Fibroblast of lung (primary cell): ENCODE results near the gene USH1C. TPM values are rescaled to one million over a fixed set of nuclear protein-coding genes. Genes with fewer than 3 reads are reported as not detected.

Experiments
- DNase-seq, 2 donors: peaks; one replicate each; pipeline versions ENCODE4 v3.0.0 to v3.0.0-alpha.2; 2010; ENCODE audit warnings: low read depth in 2 of 2
- H2AFZ ChIP-seq: 2 replicates; pipeline ENCODE4 v1.5.1; 2012; ENCODE audit warnings: low read length, control low read depth, inconsistent platforms
- H3K27ac ChIP-seq: 2 replicates; pipeline ENCODE4 v1.5.1; 2011; ENCODE audit warnings: low read length, control low read depth; ENCODE audit not compliant: insufficient read depth
- H3K27me3 ChIP-seq: 2 replicates; pipeline ENCODE4 v1.5.1; 2011; ENCODE audit warnings: mild to moderate bottlenecking, low read length; ENCODE audit not compliant: control insufficient read depth, insufficient read depth
- H3K36me3 ChIP-seq: 2 replicates; pipeline ENCODE4 v1.5.1; 2011; ENCODE audit warnings: low read length; ENCODE audit not compliant: control insufficient read depth, insufficient read depth
- H3K4me1 ChIP-seq: 2 replicates; pipeline ENCODE4 v1.5.1; 2011; ENCODE audit warnings: low read length; ENCODE audit not compliant: control insufficient read depth, insufficient read depth; ENCODE audit errors: extremely low read depth
- H3K4me2 ChIP-seq: 2 replicates; pipeline ENCODE4 v1.5.1; 2011; ENCODE audit warnings: low read length, control low read depth; ENCODE audit not compliant: insufficient read depth; ENCODE audit errors: extremely low read depth
- H3K4me3 ChIP-seq, 4 experiments: fragments of 200-600 bp in 1 of 4; sonication (generic) in 1 of 4; replicated peaks in 1 of 4; 2 replicates each; pipeline ENCODE4 v1.5.1; 2011 to 2016; ENCODE audit warnings: low read length in 4 of 4, low read depth in 3 of 4, mild to moderate bottlenecking in 3 of 4, control low read depth in 2 of 4, inconsistent platforms in 1 of 4, mixed read lengths in 1 of 4; ENCODE audit not compliant: insufficient read depth in 1 of 4; ENCODE audit errors: control extremely low read depth in 1 of 4
- H3K79me2 ChIP-seq: 2 replicates; pipeline ENCODE4 v1.5.1; 2012; ENCODE audit warnings: mild to moderate bottlenecking, low read length, inconsistent platforms; ENCODE audit not compliant: control insufficient read depth, insufficient read depth
- H3K9ac ChIP-seq: 2 replicates; pipeline ENCODE4 v1.5.1; 2011; ENCODE audit warnings: mild to moderate bottlenecking, low read length, control low read depth; ENCODE audit not compliant: insufficient read depth
- H3K9me3 ChIP-seq: 2 replicates; pipeline ENCODE4 v1.5.1; 2012; ENCODE audit warnings: low read depth, low read length; ENCODE audit not compliant: control insufficient read depth, insufficient read depth
- H4K20me1 ChIP-seq: 2 replicates; pipeline ENCODE4 v1.5.1; 2011; ENCODE audit warnings: low read length; ENCODE audit not compliant: control insufficient read depth, insufficient read depth; ENCODE audit errors: extremely low read depth
- EZH2 ChIP-seq: IDR thresholded peaks from 2 replicates; pipeline ENCODE4 v1.5.1; 2012; ENCODE audit warnings: low read length, control low read depth, mild to moderate bottlenecking; ENCODE audit errors: missing control alignments
- polyA plus RNA-seq, 2 donors: library from polyadenylated mRNA; depleted of rRNA in 1 of 2; stranded (reverse) in 1 of 2; unstranded in 1 of 2; fragments of >200 nt; gene quantifications; 2 replicates each; pipeline ENCODE4 v1.2.1, GENCODE V29; 2011 to 2012; ENCODE audit warnings: missing spikeins in 1 of 2
- total RNA-seq: library from RNA; depleted of rRNA; stranded (reverse); fragments of >200 nt; gene quantifications from 2 replicates; pipeline ENCODE4 v1.2.1, GENCODE V29; 2014
- TF ChIP-seq, protein P1 (sequence below), 2 donors: IDR thresholded peaks in 1 of 2; conservative IDR thresholded peaks in 1 of 2; 1 replicate in 1 of 2; 2 replicates in 1 of 2; pipeline ENCODE4 v1.5.1; 2011 to 2012; ENCODE audit warnings: low read length in 2 of 2, control low read depth in 1 of 2, inconsistent platforms in 1 of 2, low read depth in 1 of 2, mild to moderate bottlenecking in 1 of 2

USH1C gene
- total and polyA plus RNA-seq, 2 donors (not counting 1 experiment from before 2014, with no cell fraction given) = not detected

DNA sequence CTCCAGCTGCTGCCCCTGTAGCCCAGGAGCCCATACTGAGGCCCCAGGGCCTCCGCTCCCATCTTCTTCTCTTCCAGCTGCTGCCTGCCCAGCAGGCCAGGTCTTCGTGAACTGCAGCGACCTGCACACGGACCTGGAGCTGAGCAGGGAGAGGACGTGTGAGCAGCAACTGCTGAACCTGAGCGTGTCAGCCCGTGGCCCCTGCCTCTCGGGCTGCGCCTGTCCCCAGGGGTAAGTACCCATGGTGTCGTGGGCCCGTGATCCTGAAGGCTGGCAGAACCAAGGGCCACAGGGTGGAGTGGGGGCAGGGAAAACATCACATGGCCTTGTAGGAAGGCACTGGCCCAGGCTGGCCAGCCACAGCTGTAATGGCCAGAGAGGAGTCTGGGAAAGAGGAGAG lies 34.1 kb upstream of the USH1C start:
- Histone ChIP-seq H3K9ac (no peak overlapping the region), H3K79me2 (no peaks in the 10 kb centered on the region), H4K20me1 (no peaks in the 10 kb centered on the region), H3K4me2 (no peak overlapping the region), H3K27me3 (no peaks in the 10 kb centered on the region), H3K36me3 (no peaks in the 10 kb centered on the region), H3K4me3 (no peak overlapping the region), H3K9me3 (no peaks in the 10 kb centered on the region), H3K27ac (no peak overlapping the region), H2AFZ (no peak overlapping the region), H3K4me1 (no peaks in the 10 kb centered on the region)
- no peak for DNase-seq
- TF ChIP-seq EZH2 = no peak
- TF ChIP-seq, protein P1, sequence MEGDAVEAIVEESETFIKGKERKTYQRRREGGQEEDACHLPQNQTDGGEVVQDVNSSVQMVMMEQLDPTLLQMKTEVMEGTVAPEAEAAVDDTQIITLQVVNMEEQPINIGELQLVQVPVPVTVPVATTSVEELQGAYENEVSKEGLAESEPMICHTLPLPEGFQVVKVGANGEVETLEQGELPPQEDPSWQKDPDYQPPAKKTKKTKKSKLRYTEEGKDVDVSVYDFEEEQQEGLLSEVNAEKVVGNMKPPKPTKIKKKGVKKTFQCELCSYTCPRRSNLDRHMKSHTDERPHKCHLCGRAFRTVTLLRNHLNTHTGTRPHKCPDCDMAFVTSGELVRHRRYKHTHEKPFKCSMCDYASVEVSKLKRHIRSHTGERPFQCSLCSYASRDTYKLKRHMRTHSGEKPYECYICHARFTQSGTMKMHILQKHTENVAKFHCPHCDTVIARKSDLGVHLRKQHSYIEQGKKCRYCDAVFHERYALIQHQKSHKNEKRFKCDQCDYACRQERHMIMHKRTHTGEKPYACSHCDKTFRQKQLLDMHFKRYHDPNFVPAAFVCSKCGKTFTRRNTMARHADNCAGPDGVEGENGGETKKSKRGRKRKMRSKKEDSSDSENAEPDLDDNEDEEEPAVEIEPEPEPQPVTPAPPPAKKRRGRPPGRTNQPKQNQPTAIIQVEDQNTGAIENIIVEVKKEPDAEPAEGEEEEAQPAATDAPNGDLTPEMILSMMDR (conservative IDR thresholded peaks at IDR 0.05 in 1 of 2, IDR thresholded peaks at IDR 0.05 in 1 of 2; ENCODE audit: low read depth in 1 of 2, low read length in 2 of 2) = no peak

DNA sequence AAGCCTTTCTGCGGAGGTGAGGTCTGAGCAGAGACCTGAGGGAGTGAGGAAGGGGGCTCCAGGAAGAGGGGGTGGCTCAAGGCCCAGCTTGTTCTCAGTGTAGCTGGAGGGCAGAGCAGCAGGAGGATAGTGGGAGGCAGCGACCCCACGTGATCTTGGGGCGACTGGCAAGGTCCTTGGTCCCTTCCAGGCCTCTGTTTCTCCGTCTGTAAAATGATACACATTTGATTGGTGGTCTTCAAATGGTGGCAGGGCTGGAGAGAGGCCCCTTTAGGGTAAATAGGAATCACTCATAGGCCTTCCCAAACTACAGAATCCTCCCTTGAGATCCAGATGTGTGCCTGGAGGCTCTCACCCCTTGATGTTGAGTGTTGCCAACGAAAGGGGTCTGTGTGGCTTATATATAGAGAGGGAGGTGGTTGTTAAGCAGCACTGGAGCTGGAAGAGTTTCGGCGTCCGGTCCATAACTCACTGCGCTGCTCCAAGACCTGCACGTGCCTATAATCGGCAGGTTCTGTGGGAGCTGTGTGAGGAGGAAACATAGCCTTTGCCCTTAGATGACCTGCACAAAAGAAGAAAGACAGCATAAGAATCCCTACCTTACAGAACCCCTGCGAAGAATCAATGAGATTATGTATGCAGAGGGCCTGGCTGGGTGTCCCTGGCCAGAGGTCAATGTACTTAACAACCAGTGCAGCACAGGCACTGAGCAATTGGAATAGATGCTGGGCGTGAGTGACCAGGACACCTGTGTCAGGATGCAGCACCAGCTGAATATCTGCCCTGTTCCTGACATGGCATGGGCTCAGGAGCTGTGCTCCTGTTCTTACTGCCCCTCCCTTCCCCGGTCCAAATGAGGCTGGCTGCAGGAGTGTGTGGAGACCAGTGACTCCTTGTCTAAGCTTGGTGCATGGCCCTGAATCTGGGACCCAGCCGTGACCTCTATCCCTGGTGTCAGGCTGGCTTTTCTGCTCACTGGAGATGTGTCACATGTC lies 31.5 kb upstream of the USH1C start:
- Histone ChIP-seq H3K4me1 (no peaks in the 10 kb centered on the region), H3K79me2 (no peaks in the 10 kb centered on the region), H3K4me2 (no peak overlapping the region), H3K9ac (no peak overlapping the region), H3K27ac (no peak overlapping the region), H3K27me3 (no peaks in the 10 kb centered on the region), H3K9me3 (no peaks in the 10 kb centered on the region), H2AFZ (no peak overlapping the region), H3K4me3 (no peak overlapping the region), H3K36me3 (no peaks in the 10 kb centered on the region), H4K20me1 (no peaks in the 10 kb centered on the region)
- no peak for DNase-seq
- no peak for TF ChIP-seq EZH2
- TF ChIP-seq, protein P1 (conservative IDR thresholded peaks at IDR 0.05 in 1 of 2, IDR thresholded peaks at IDR 0.05 in 1 of 2; ENCODE audit: low read depth in 1 of 2, low read length in 2 of 2) = no peak

DNA sequence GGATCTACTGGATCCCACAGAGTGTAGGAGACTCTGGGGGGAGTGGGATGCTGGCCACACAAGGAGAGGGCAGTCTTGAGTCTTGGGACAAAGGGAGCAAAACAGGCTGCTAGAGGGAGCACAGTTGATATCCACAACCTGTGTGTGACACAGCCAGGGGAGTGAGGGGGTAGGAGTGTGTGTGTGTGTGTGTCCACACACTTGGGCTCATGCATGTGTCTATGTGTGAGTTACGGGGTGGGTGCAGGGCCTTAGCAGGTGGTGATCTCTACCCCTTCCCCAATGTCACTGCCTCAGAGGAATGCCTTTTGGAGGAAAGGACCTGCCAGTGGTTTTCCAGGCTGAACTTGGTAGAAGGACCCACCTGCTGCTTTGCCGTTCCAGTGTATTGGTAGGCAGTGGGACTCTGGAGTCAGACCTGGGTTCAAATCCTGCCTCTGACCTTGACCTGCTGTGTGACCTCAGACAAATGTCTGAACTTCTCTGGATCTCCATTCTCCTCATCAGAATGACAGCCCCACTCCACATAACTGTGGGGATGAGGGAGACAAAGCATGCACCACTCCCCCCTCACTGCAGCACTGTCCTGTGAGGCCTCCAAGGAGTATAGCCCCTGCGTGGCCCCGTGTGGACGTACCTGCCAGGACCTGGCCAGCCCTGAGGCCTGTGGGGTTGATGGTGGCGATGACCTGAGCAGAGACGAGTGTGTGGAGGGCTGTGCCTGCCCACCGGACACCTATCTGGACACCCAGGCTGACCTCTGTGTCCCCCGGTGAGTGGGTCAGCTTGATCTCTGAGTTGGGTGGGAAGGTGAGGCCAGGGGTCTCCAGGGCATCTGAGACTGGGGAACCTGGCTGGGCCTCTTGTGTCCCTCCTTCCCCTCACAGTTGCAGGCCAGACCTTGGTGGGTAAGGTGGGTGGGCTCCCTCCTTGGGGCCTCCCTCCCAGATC lies 30.2 kb upstream of the USH1C start:
- no peaks in the 10 kb centered on the region for H3K36me3 ChIP-seq
- H3K9ac ChIP-seq = no peak overlapping the region
- no peak for DNase-seq
- H3K79me2 ChIP-seq = no peaks in the 10 kb centered on the region
- no peaks in the 10 kb centered on the region for H4K20me1 ChIP-seq
- no peak overlapping the region for H3K4me2 ChIP-seq
- H3K9me3 ChIP-seq = no peaks in the 10 kb centered on the region
- H3K27me3 ChIP-seq = no peaks in the 10 kb centered on the region
- no peak for TF ChIP-seq EZH2
- TF ChIP-seq, protein P1 (conservative IDR thresholded peaks at IDR 0.05 in 1 of 2, IDR thresholded peaks at IDR 0.05 in 1 of 2; ENCODE audit: low read depth in 1 of 2, low read length in 2 of 2) = no peak
- no peaks in the 10 kb centered on the region for H3K4me1 ChIP-seq
- no peak overlapping the region for H3K4me3 ChIP-seq
- H2AFZ ChIP-seq = no peak overlapping the region
- H3K27ac ChIP-seq = no peak overlapping the region
